HepG2 (cell line): ENCODE measurements around the gene EPC2. TPM values are rescaled to one million over a fixed set of nuclear protein-coding genes. Genes with fewer than 3 reads are reported as not detected.

Source experiments
- ARID5B ChIP-seq: IDR thresholded peaks from 2 replicates; pipeline ENCODE4 v1.4.0; 2020; ENCODE audit warnings: mild to moderate bottlenecking, missing genetic modification reagents
- CC2D1A ChIP-seq: sonication (generic); formaldehyde crosslinking; IDR thresholded peaks from 2 replicates; pipeline ENCODE4 v1.8.1; 2023; ENCODE audit warnings: mild to moderate bottlenecking, missing genetic modification reagents
- FOXA3 ChIP-seq: IDR thresholded peaks from 2 replicates; pipeline ENCODE4 v1.6.1; 2016; ENCODE audit warnings: missing genetic modification reagents, missing compliant biosample characterization
- GTF3A ChIP-seq: sonication (generic); formaldehyde crosslinking; conservative IDR thresholded peaks from 2 replicates; pipeline ENCODE4 v1.4.0; 2020; ENCODE audit warnings: mild to moderate bottlenecking, missing genetic modification reagents
- HES4 ChIP-seq: sonication (generic); formaldehyde crosslinking; IDR thresholded peaks from 2 replicates; pipeline ENCODE4 v1.9.0; 2021; ENCODE audit warnings: mild to moderate bottlenecking, missing genetic modification reagents, borderline replicate concordance
- RBFOX2 ChIP-seq: fragments of 200-400 bp; formaldehyde crosslinking; IDR thresholded peaks from 2 replicates; pipeline ENCODE4 v1.6.1; 2017; ENCODE audit warnings: low read depth, mild to moderate bottlenecking, low read length
- RXRB ChIP-seq: IDR thresholded peaks from 2 replicates; pipeline ENCODE4 v1.6.1; 2016; ENCODE audit warnings: borderline replicate concordance, missing genetic modification reagents, missing compliant biosample characterization
- TBP ChIP-seq: sonication (generic); formaldehyde crosslinking; IDR thresholded peaks from 2 replicates; pipeline ENCODE4 v1.5.0; 2020; ENCODE audit warnings: missing genetic modification reagents
- ZNF558 ChIP-seq: sonication (generic); formaldehyde crosslinking; IDR thresholded peaks from 2 replicates; pipeline ENCODE4 v1.9.0; 2022; ENCODE audit warnings: mild to moderate bottlenecking, missing genetic modification reagents, borderline replicate concordance
- ZNF687 ChIP-seq: sonication (generic); formaldehyde crosslinking; IDR thresholded peaks from 2 replicates; pipeline ENCODE4 v1.5.1; 2020; ENCODE audit warnings: mild to moderate bottlenecking, missing genetic modification reagents, moderate library complexity
- polyA plus RNA-seq, 8 experiments: library from polyadenylated mRNA; depleted of rRNA in 3 of 8; stranded (reverse) in 7 of 8; unstranded in 1 of 8; fragments of >200 nt; fragmentation: Illumina TruSeq in 4 of 8; extraction: Trizol in 4 of 8; gene quantifications; 2 replicates each; pipeline versions ENCODE4 v1.2.1 to v1.2.3, GENCODE V29; 2011 to 2016; ENCODE audit warnings: low read depth in 4 of 8, missing spikeins in 1 of 8, mixed read lengths in 1 of 8; ENCODE audit not compliant: insufficient read depth in 1 of 8
- total RNA-seq, 5 experiments: library from RNA; depleted of rRNA; stranded (reverse); fragments of >200 nt; fragmentation: Illumina TruSeq; extraction: Trizol; gene quantifications; 2 replicates each; pipeline ENCODE4 v1.2.3, GENCODE V29; 2016; ENCODE audit warnings: low read depth in 1 of 5
- TF ChIP-seq, protein P1 (sequence below): sonication (generic); formaldehyde crosslinking; IDR thresholded peaks from one replicate; pipeline ENCODE4 v1.5.1; 2020; ENCODE audit warnings: mild to moderate bottlenecking, missing genetic modification reagents; ENCODE audit errors: not compliant biosample characterization
- TF ChIP-seq, protein P2 (sequence below): fragments of 450-650 bp; IDR thresholded peaks from 2 replicates; pipeline ENCODE4 v1.6.1; 2016

EPC2 gene
- total and polyA plus RNA-seq, 2 of the 13 experiments (the other 11 are each of a cell fraction or from before 2014, with no cell fraction given), result 20.5 to 22.0 TPM

- TF ChIP-seq, protein P1, sequence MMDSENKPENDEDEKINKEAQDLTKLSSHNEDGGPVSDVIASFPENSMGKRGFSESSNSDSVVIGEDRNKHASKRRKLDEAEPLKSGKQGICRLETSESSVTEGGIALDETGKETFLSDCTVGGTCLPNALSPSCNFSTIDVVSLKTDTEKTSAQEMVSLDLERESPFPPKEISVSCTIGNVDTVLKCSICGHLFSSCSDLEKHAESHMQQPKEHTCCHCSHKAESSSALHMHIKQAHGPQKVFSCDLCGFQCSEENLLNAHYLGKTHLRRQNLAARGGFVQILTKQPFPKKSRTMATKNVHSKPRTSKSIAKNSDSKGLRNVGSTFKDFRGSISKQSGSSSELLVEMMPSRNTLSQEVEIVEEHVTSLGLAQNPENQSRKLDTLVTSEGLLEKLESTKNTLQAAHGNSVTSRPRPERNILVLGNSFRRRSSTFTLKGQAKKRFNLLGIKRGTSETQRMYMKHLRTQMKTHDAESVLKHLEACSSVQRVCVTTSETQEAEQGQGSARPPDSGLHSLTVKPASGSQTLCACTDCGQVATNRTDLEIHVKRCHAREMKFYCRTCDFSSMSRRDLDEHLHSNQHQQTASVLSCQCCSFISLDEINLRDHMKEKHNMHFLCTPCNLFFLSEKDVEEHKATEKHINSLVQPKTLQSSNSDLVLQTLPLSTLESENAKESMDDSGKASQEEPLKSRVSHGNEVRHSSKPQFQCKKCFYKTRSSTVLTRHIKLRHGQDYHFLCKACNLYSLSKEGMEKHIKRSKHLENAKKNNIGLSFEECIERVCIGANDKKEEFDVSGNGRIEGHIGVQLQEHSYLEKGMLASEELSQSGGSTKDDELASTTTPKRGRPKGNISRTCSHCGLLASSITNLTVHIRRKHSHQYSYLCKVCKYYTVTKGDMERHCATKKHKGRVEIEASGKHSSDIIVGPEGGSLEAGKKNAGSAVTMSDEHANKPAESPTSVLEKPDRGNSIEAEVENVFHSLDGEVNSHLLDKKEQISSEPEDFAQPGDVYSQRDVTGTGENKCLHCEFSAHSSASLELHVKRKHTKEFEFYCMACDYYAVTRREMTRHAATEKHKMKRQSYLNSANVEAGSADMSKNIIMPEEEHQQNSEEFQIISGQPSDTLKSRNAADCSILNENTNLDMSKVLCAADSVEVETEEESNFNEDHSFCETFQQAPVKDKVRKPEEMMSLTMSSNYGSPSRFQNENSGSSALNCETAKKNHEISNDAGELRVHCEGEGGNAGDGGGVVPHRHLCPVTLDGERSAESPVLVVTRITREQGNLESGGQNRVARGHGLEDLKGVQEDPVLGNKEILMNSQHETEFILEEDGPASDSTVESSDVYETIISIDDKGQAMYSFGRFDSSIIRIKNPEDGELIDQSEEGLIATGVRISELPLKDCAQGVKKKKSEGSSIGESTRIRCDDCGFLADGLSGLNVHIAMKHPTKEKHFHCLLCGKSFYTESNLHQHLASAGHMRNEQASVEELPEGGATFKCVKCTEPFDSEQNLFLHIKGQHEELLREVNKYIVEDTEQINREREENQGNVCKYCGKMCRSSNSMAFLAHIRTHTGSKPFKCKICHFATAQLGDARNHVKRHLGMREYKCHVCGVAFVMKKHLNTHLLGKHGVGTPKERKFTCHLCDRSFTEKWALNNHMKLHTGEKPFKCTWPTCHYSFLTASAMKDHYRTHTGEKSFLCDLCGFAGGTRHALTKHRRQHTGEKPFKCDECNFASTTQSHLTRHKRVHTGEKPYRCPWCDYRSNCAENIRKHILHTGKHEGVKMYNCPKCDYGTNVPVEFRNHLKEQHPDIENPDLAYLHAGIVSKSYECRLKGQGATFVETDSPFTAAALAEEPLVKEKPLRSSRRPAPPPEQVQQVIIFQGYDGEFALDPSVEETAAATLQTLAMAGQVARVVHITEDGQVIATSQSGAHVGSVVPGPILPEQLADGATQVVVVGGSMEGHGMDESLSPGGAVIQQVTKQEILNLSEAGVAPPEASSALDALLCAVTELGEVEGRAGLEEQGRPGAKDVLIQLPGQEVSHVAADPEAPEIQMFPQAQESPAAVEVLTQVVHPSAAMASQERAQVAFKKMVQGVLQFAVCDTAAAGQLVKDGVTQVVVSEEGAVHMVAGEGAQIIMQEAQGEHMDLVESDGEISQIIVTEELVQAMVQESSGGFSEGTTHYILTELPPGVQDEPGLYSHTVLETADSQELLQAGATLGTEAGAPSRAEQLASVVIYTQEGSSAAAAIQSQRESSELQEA (CRISPR knock-in tag), result no peak
- TF ChIP-seq HES4 (CRISPR knock-in tag), result no peak
- TF ChIP-seq ARID5B, result peak; percentile 41; the same call in 1 of the 2 replicates
- no peak for TF ChIP-seq RBFOX2
- TF ChIP-seq TBP, result no peak
- TF ChIP-seq ZNF687 (CRISPR knock-in tag), result no peak
- no peak for TF ChIP-seq GTF3A (CRISPR knock-in tag)
- peak; percentile 58; the same call in 1 of the 2 replicates for TF ChIP-seq RXRB (CRISPR knock-in tag)
- no peak for TF ChIP-seq ZNF558
- TF ChIP-seq, protein P2, sequence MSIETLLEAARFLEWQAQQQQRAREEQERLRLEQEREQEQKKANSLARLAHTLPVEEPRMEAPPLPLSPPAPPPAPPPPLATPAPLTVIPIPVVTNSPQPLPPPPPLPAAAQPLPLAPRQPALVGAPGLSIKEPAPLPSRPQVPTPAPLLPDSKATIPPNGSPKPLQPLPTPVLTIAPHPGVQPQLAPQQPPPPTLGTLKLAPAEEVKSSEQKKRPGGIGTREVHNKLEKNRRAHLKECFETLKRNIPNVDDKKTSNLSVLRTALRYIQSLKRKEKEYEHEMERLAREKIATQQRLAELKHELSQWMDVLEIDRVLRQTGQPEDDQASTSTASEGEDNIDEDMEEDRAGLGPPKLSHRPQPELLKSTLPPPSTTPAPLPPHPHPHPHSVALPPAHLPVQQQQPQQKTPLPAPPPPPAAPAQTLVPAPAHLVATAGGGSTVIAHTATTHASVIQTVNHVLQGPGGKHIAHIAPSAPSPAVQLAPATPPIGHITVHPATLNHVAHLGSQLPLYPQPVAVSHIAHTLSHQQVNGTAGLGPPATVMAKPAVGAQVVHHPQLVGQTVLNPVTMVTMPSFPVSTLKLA, result no peak
- TF ChIP-seq FOXA3 (CRISPR knock-in tag), result no peak
- TF ChIP-seq CC2D1A, result no peak
Measured at GRCh38 chr2:148746973-148747372, 102.4 kb downstream of the EPC2 start (continued).
